ENCODE measurements around the gene KCNG1. TPM values are rescaled to one million over a fixed set of nuclear protein-coding genes. Genes with fewer than 3 reads are reported as not detected.
A peak's percentile ranks its signal among the peaks of the same experiment; 100 is the strongest.
"Not testable (repeated sequence)": the region's sequence is repeated elsewhere in the genome, so short reads cannot be mapped to it uniquely, and the experiment has no call there.

Gene KCNG1
- total RNA-seq (2014; rRNA removed; shearing (Covaris generic)) = 7.7 and 17.9 TPM in 2 replicates

GRCh38 chr20:51022803-51023616, at the start of gene KCNG1:
Gene KCNG1, minus strand, starts transcription at chr20:51023107. Its CDS starts 12,769 bp downstream, at chr20:51010338.
- DNase-seq (ENCODE audit: low read depth) = peak; percentile 89

GRCh38 chr20:51070621-51071020, 47.7 kb upstream of the KCNG1 start:
- DNase-seq (ENCODE audit: low read depth) = no peak

- DNase-seq (ENCODE audit: low read depth) = peak; percentile 55
Observed at GRCh38 chr20:51067792-51068191, 44.9 kb upstream of the KCNG1 start.

- DNase-seq (ENCODE audit: low read depth) = no peak
Observed at GRCh38 chr20:51065615-51066014, 42.7 kb upstream of the KCNG1 start.

GRCh38 chr20:51064137-51064536, 41.2 kb upstream of the KCNG1 start:
- no peak for DNase-seq (ENCODE audit: low read depth)

GRCh38 chr20:51062065-51062464, 39.2 kb upstream of the KCNG1 start:
- DNase-seq (ENCODE audit: low read depth) = peak; percentile 29

GRCh38 chr20:51061418-51062045, 38.6 kb upstream of the KCNG1 start:
- DNase-seq (ENCODE audit: low read depth) = no peak

- DNase-seq (ENCODE audit: low read depth) = no peak
Observed at GRCh38 chr20:51060301-51060700, 37.4 kb upstream of the KCNG1 start.

GRCh38 chr20:51059862-51060261, 37.0 kb upstream of the KCNG1 start:
- peak; percentile 51 for DNase-seq (ENCODE audit: low read depth)

- no peak for DNase-seq (ENCODE audit: low read depth)
Observed at GRCh38 chr20:51058017-51058416, 35.1 kb upstream of the KCNG1 start.

GRCh38 chr20:51054233-51054632, 31.3 kb upstream of the KCNG1 start:
- no peak for DNase-seq (ENCODE audit: low read depth)

- no peak for DNase-seq (ENCODE audit: low read depth)
Observed at GRCh38 chr20:51050531-51051075, 27.7 kb upstream of the KCNG1 start.

- DNase-seq (ENCODE audit: low read depth) = no peak
Observed at GRCh38 chr20:51046021-51046985, 23.4 kb upstream of the KCNG1 start.

- not testable (repeated sequence) for DNase-seq (ENCODE audit: low read depth)
Observed at GRCh38 chr20:51045492-51045891, 22.6 kb upstream of the KCNG1 start.

- no peak for DNase-seq (ENCODE audit: low read depth)
Observed at GRCh38 chr20:51044796-51045195, 21.9 kb upstream of the KCNG1 start.

GRCh38 chr20:51043811-51044210, 20.9 kb upstream of the KCNG1 start:
- peak; percentile 65 for DNase-seq (ENCODE audit: low read depth)

- DNase-seq (ENCODE audit: low read depth) = no peak
Observed at GRCh38 chr20:51042657-51043247, 19.8 kb upstream of the KCNG1 start.

- DNase-seq (ENCODE audit: low read depth) = no peak
Observed at GRCh38 chr20:51042064-51042463, 19.2 kb upstream of the KCNG1 start.

- no peak for DNase-seq (ENCODE audit: low read depth)
Observed at GRCh38 chr20:51037532-51038115, 14.7 kb upstream of the KCNG1 start.

- peak; percentile 52 for DNase-seq (ENCODE audit: low read depth)
Observed at GRCh38 chr20:51036827-51037531, 14.1 kb upstream of the KCNG1 start.
